Measurements from ENCODE around the gene E4F1.

DNA sequence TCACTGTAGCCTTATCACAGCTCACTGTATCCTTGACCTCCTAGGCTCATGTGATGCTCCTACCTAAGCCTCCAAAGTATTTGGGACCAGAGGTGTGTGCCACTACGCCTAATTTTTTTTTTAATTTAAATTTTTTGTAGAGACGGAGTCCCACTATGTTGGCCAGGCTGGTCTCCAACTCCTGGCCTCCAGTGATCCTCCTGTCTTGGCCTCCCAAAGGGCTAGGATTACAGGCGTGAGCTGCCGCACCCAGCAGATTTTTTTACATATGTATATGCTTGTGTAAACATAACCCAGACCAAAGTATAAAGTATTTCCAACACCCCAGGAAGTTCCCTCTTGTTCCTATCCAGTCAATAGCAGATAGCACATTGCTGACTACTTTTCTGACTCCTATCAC is 7.1 kb upstream of the E4F1 start:
- no peak for TF ChIP-seq MAX (IDR thresholded peaks at IDR 0.05)
- no peak for TF ChIP-seq EGR1 (IDR thresholded peaks at IDR 0.05; ENCODE audit: low read depth in 2 of 2)
- no peak for TF ChIP-seq CTCF (IDR thresholded peaks at IDR 0.05; ENCODE audit: low read depth, low read length, missing input control)
- no peak for TF ChIP-seq JUND (IDR thresholded peaks at IDR 0.05)
- no peak for TF ChIP-seq TAF1 (conservative IDR thresholded peaks at IDR 0.05)
- TF ChIP-seq, protein P1, sequence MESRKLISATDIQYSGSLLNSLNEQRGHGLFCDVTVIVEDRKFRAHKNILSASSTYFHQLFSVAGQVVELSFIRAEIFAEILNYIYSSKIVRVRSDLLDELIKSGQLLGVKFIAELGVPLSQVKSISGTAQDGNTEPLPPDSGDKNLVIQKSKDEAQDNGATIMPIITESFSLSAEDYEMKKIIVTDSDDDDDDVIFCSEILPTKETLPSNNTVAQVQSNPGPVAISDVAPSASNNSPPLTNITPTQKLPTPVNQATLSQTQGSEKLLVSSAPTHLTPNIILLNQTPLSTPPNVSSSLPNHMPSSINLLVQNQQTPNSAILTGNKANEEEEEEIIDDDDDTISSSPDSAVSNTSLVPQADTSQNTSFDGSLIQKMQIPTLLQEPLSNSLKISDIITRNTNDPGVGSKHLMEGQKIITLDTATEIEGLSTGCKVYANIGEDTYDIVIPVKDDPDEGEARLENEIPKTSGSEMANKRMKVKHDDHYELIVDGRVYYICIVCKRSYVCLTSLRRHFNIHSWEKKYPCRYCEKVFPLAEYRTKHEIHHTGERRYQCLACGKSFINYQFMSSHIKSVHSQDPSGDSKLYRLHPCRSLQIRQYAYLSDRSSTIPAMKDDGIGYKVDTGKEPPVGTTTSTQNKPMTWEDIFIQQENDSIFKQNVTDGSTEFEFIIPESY (IDR thresholded peaks at IDR 0.05): no peak
- TF ChIP-seq, protein P2, sequence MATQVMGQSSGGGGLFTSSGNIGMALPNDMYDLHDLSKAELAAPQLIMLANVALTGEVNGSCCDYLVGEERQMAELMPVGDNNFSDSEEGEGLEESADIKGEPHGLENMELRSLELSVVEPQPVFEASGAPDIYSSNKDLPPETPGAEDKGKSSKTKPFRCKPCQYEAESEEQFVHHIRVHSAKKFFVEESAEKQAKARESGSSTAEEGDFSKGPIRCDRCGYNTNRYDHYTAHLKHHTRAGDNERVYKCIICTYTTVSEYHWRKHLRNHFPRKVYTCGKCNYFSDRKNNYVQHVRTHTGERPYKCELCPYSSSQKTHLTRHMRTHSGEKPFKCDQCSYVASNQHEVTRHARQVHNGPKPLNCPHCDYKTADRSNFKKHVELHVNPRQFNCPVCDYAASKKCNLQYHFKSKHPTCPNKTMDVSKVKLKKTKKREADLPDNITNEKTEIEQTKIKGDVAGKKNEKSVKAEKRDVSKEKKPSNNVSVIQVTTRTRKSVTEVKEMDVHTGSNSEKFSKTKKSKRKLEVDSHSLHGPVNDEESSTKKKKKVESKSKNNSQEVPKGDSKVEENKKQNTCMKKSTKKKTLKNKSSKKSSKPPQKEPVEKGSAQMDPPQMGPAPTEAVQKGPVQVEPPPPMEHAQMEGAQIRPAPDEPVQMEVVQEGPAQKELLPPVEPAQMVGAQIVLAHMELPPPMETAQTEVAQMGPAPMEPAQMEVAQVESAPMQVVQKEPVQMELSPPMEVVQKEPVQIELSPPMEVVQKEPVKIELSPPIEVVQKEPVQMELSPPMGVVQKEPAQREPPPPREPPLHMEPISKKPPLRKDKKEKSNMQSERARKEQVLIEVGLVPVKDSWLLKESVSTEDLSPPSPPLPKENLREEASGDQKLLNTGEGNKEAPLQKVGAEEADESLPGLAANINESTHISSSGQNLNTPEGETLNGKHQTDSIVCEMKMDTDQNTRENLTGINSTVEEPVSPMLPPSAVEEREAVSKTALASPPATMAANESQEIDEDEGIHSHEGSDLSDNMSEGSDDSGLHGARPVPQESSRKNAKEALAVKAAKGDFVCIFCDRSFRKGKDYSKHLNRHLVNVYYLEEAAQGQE (IDR thresholded peaks at IDR 0.05): no peak
- no peak for TF ChIP-seq RXRA (IDR thresholded peaks at IDR 0.05)
- TF ChIP-seq YY1 (IDR thresholded peaks at IDR 0.05): no peak
- TF ChIP-seq FOXA1 (IDR thresholded peaks at IDR 0.05): no peak
- TF ChIP-seq SP1 (IDR thresholded peaks at IDR 0.05): no peak
- no peak for TF ChIP-seq FOXA2 (IDR thresholded peaks at IDR 0.05)
- no peak for TF ChIP-seq GABPA (IDR thresholded peaks at IDR 0.05 in 1 of 2, conservative IDR thresholded peaks at IDR 0.05 in 1 of 2)
